Effector CD8-positive, alpha-beta T cell (primary cell): Measurements from ENCODE around the gene LHX1.

Experiments used
- DNase-seq: peaks from one replicate; lab custom pipeline; 2025; lab: John Stamatoyannopoulos, UW
- total RNA-seq, 4 experiments: gene quantifications; one replicate each; lab custom pipeline; 2026; lab: John Stamatoyannopoulos, UW

LHX1 gene
- 0 to 0.62 (median 0.10) reads per million in 4 experiments for total RNA-seq

GRCh38 chr17:36937001-36937958 is at the start of gene LHX1:
Gene LHX1 (plus strand): TSS chr17:36937475. CDS start chr17:36938198, 723 bp downstream.
- no peak for DNase-seq

- DNase-seq = no peak
Measured at GRCh38 chr17:36888236-36888951, 48.9 kb upstream of the LHX1 start.

DNA sequence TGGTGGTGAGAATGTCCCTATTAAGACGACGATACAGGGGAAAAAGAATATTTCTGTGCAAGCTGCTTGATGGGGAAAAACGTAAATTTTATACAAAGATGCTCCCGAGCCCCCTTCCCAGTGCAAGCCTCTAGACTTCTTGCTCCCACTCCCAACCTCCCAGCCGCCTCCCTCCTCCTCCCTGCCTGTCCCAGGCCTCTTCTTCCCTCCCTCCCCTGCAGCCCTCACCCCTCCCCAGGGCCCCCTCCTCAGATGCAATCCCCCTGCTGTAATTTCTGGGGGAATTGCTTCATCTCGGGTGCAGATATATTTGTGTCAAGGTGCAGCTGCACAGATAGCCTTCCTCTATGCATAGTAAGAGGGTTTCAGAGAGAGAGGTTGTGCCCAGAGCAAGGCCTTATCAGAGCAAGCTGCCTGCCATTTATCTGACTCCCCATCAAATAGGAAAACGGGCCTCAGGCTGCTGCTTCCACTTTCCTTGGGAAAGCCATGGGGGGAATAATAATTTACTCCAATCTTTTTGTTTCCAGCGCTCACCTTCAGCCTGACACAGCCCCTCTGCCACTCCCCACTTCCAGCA is 47.4 kb upstream of the LHX1 start:
- no peak for DNase-seq

GRCh38 chr17:36890398-36891168 is 46.7 kb upstream of the LHX1 start:
- no peak for DNase-seq

GRCh38 chr17:36892112-36892838 is 45.0 kb upstream of the LHX1 start:
- no peak for DNase-seq

- DNase-seq = no peak
Measured at GRCh38 chr17:36894177-36894576, 43.1 kb upstream of the LHX1 start.

DNA sequence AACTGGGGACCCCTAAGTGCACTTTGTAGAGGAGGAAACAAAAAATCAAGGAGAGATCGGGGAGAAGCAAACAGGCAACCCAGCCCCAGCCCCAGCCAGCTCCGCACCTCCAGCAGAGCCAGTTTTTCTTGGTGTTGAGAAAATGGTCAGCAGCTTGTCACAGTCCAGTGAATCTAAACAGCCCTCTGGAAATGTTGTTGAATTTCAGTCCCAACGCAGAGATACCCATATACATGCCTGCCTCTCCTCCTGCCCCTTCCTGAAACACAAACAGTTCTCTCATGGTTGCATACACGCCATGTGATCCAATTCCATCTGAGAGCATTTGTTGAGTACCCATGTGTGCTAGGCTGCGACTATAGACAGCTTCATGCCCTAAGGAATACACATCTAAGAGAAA is 42.4 kb upstream of the LHX1 start:
- no peak for DNase-seq

DNA sequence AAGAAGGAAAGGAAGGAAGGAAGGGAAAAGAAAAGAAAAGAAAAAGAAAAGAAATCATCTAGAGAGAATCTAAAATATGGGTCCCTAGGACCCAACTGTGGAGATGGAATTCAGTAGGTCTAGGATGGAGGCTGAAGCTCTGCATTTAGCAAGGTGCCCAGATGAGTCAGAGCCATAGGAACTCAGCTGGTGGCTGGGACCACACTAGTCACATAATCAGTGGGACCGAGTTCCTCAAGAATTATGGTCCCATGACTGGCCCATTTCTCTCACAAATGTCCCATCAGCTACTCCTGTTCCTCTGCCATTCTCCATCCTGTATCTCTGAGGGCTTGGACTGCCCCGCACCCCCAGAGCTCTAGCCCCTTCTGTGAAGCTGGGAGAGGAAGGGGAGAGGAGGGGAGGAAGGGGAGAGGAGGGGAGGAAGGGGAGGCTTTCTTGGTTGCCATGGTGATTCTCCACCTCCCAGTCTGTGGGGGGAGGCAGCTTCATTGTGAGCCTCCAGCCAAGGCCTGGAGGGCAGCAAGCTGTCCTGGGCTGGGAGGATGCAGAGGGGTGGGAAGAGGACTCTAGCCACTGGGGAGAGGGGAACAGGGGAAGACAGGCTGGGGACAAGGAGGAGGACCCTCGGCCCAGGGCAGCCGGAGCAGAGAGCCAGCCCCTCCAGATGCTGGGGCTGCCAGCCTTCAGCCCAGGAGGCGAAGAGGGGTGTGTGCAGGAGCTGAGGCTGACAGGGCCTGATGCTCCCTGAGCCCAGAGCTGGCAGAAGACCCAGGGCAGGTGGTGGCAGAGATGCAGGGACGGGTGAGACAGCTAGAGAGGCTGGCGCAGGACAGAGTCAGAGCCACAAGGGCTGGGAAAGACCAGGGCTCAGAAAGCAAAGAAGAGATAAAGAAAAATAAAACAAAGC is 37.8 kb upstream of the LHX1 start:
- no peak for DNase-seq

DNA sequence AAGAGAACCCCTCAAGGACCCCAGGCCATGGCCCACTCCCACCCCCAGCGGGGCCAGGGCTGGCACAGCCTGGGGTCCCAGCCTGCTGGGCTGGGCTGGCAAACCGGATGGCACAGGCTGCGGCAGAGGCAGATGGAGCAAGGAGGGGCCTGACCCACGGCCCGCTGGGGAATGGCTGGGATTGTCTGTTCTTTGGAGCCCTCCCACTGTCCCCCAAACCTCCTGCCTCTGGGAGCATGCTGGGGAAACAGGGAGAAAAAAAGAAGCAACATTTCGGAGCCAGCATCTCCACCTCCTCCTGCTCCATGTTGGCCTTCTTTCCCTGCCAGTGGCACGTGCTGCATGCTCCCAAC is 37.1 kb upstream of the LHX1 start:
- no peak for DNase-seq

- no peak for DNase-seq
Measured at GRCh38 chr17:36901506-36901905, 35.8 kb upstream of the LHX1 start.

DNA sequence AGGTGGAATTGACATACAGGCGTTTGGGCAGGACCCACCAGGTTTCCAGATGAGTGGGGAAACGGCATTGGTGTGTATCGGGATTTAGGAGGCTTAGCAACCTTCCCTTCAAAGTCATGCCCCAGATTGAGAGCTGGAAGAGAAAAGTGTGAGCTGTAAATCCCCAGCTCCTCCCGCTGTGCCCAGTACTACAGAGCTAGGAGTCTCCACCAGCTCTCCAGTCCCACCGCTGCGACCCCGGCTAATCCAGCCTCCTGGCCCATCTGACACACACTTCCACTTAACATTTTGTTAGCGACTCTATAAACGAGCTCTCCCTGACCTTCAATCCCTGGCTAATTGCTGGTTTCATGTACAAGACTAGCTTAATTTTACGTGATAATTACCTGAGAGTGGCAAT is 29.9 kb upstream of the LHX1 start:
- DNase-seq = no peak

GRCh38 chr17:36910513-36910912 is 26.8 kb upstream of the LHX1 start:
- DNase-seq = no peak

DNA sequence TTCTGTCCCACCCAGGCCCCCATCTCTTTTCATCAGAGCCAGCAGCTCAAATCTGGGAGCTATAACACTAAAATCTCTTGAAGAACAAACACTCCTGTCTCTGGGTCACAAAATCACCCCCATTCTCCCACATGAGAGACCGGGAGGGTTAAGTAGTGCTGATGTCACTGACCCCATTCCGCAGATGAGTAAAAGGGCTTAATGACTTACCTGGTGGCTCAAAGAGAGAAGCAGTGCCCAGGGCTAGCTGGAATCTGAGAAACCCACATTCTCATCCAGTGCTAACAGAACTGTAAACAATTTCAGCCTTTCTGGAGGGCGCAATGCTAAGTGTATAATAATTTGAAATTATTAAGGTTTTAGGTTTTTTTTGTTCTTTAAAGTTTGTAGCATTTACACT is 26.3 kb upstream of the LHX1 start:
- no peak for DNase-seq

DNA sequence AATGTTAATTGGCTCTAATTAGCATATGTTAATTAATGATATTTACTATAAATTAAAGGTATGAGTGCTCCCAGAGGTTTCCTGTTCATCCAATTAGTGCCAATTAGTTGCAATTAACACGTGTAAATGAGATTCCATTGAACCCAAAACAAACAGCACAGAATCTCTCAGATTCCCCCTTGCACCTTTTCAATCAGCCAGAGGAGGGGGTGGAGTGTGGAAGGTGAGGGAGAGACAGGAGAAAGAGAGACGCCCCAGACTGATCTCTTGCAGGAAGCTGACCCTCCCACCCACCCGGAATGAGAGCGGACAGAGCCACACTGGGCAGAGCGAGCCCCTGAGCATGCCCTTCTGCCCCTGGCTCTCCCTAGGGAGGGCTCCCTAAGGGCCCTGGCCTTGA is 24.1 kb upstream of the LHX1 start:
- no peak for DNase-seq

DNA sequence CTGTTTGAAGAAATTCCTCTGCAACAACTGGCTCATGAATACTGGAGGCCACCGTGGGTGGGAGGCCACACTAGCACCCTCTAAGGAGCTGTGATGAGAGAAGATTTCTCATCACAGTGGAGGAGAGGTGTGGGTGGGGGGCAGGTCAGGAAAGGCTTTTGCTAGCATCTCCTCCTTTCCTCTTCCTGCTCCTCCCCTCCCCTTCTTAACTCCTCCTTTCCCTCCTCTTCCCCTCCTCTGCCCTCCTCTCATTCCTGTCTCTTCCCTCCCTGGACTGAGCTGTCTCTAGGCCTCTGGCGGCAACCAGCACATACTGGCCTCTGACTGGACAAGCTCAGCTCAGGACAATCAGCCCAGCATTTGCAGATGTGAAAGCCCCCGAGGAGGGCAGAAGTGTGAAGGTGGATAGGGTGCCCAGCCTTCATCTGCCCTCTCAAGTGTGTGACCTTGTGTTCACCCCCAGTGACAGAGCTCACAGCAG is 19.0 kb upstream of the LHX1 start:
- no peak for DNase-seq

GRCh38 chr17:36919407-36919968 is 17.8 kb upstream of the LHX1 start:
- no peak for DNase-seq

- DNase-seq = no peak
Measured at GRCh38 chr17:36920032-36921005, 17.0 kb upstream of the LHX1 start.

DNA sequence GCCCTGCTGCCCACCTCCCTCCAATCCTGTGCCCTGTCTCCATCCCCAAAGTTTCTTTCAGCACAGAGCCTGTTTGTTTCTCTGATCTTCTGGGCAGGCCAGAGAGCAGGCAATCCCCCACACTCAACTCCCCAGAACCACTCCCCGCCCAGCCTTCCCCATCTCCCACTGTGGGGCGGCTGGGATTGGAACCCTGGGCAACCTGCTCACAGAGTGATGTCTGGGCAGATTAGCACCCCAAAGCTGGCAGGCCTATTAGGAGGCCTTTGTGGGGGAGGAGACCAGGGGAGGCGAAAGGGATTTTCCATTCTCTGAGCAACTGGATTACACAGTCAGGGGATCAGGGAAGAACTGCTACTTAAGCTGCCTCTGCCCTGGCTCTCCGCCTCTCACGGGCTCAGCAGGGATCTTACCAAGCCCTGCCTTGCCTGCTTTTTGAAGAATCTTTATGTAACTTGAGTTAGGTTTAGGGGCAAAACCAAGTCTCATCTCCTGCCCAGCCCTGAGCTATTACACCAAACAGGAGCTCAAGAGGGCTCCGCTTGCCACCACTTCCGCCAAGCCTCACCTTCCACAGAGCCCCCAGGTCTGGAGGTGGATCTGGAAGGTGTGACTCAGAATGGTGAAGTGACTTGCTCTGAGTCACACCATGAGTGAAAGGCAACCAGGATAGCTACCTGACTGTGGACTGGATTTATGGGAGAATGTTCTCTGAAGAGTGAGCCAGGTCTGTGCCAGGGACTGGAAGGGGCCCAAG is 16.0 kb upstream of the LHX1 start:
- DNase-seq = no peak
